Esophagus (tissue), 2 donors: Measurements from ENCODE around the gene USP19. TPM values are rescaled to one million over a fixed set of nuclear protein-coding genes. Genes with fewer than 3 reads are reported as not detected.

Source experiments
- H3K27ac ChIP-seq, 2 donors: one replicate each; pipeline ENCODE4 v1.5.1; 2013; ENCODE audit warnings: low read depth in 2 of 2, mild to moderate bottlenecking in 2 of 2, inconsistent platforms in 1 of 2, low read length in 1 of 2, moderate library complexity in 1 of 2
- H3K27me3 ChIP-seq, 2 donors: one replicate each; pipeline ENCODE4 v1.6.1; 2013; ENCODE audit warnings: low read length in 2 of 2, control low read depth in 1 of 2, mild to moderate bottlenecking in 1 of 2; ENCODE audit not compliant: insufficient read depth in 2 of 2, control insufficient read depth in 1 of 2
- H3K36me3 ChIP-seq, 2 donors: one replicate each; pipeline ENCODE4 v1.6.1; 2013; ENCODE audit warnings: low read length in 1 of 2; ENCODE audit not compliant: control insufficient read depth in 2 of 2, insufficient read depth in 2 of 2
- H3K4me1 ChIP-seq, 2 donors: one replicate each; pipeline ENCODE4 v1.6.1; 2013; ENCODE audit warnings: low read length in 1 of 2; ENCODE audit not compliant: control insufficient read depth in 2 of 2, insufficient read depth in 2 of 2
- H3K4me3 ChIP-seq, 2 donors: one replicate each; pipeline ENCODE4 v1.5.1; 2013; ENCODE audit warnings: low read length in 2 of 2, mild to moderate bottlenecking in 2 of 2, low read depth in 1 of 2, moderate library complexity in 1 of 2
- H3K9me3 ChIP-seq, 2 donors: one replicate each; pipeline ENCODE4 v1.6.1; 2013; ENCODE audit warnings: mild to moderate bottlenecking in 2 of 2, low read depth in 1 of 2, low read length in 1 of 2, moderate library complexity in 1 of 2; ENCODE audit not compliant: control insufficient read depth in 2 of 2, insufficient read depth in 1 of 2
- WGBS, 2 donors: extraction: QIAGEN DNeasy Blood & Tissue Kit; methylation state at CpG; one replicate each; pipeline ENCODE4 v1.1.7; 2013; 5-methylcytosine and 5-hydroxymethylcytosine counted together
- polyA plus RNA-seq, 2 donors: library from polyadenylated mRNA; stranded (reverse); fragments of 200-250 nt; gene quantifications; one replicate each; pipeline ENCODE4 v1.2.3, GENCODE V29; 2013
- donor health status: healthy with polysubstance abuse.
- donor health status: Bipolar disorder and iron deficiency.

USP19 gene
- polyA plus RNA-seq, 2 donors = 17.9 to 19.4 TPM

- Histone ChIP-seq H3K27me3 (no peaks in the 10 kb centered on the region), H3K27ac (no peak overlapping the region), H3K4me1 (no peaks in the 10 kb centered on the region), H3K36me3 (peaks cover 26 to 81% of the 10 kb centered on the region in 2 donors), H3K4me3 (no peak overlapping the region), H3K9me3 (no peaks in the 10 kb centered on the region)
- WGBS, 2 donors = 75 to 77% methylated on average over 6 of the region's 6 CpGs
Observed at GRCh38 chr3:49111347-49111746, 9.3 kb downstream of the USP19 start.

GRCh38 chr3:49110780-49111179 is 9.8 kb downstream of the USP19 start:
- peaks cover 20 to 79% of the 10 kb centered on the region in 2 donors for H3K36me3 ChIP-seq
- H3K27ac ChIP-seq = no peak overlapping the region
- no peaks in the 10 kb centered on the region for H3K27me3 ChIP-seq
- 85 to 86% methylated on average over 13 of the region's 13 CpGs for WGBS, 2 donors
- no peak overlapping the region for H3K4me3 ChIP-seq
- H3K9me3 ChIP-seq = no peaks in the 10 kb centered on the region
- H3K4me1 ChIP-seq = no peaks in the 10 kb centered on the region

GRCh38 chr3:49108346-49108745 is 12.3 kb downstream of the USP19 start:
- Histone ChIP-seq H3K27me3 (no peaks in the 10 kb centered on the region), H3K4me1 (peaks cover 2 to 7% of the 10 kb centered on the region in 2 donors), H3K36me3 (peaks cover 12 to 56% of the 10 kb centered on the region in 2 donors), H3K9me3 (no peaks in the 10 kb centered on the region), H3K27ac (no peak overlapping the region), H3K4me3 (no peak overlapping the region)
- WGBS, 2 donors = 77 to 81% methylated on average over 14 of the region's 14 CpGs

- peaks cover 22 to 45% of the 10 kb centered on the region in 2 donors for H3K36me3 ChIP-seq
- 2% methylated on average over 50 of the region's 50 CpGs for WGBS, 2 donors
Observed at GRCh38 chr3:49104427-49105291, 16.0 kb downstream of the USP19 start, which contains the start of gene QARS1. QARS1 (minus strand) TSS chr3:49104757; CDS start chr3:49104733, 24 bp downstream.

GRCh38 chr3:49104052-49104426 is 16.6 kb downstream of the USP19 start:
- peak overlapping the region; percentile 90 to 96 for H3K27ac ChIP-seq

More at GRCh38 chr3:49104427-49105291, 16.0 kb downstream of the USP19 start, which contains the start of gene QARS1:
- Histone ChIP-seq H3K27me3 (no peaks in the 10 kb centered on the region), H3K4me3 (peak within 1 kb of the TSS; percentile 96 to 98), H3K27ac (peak within 1 kb of the TSS; percentile 90 to 96), H3K9me3 (no peaks in the 10 kb centered on the region), H3K4me1 (peaks cover 5 to 11% of the 10 kb centered on the region in 2 donors)

GRCh38 chr3:49100046-49100615 is 20.5 kb downstream of the USP19 start:
- H3K36me3 ChIP-seq = peaks cover 36 to 45% of the 10 kb centered on the region in 2 donors
- no peak overlapping the region for H3K27ac ChIP-seq
- 92 to 94% methylated on average over 11 of the region's 11 CpGs for WGBS, 2 donors
- H3K4me1 ChIP-seq = peaks cover 5 to 11% of the 10 kb centered on the region in 2 donors
- H3K4me3 ChIP-seq = no peak overlapping the region
- H3K27me3 ChIP-seq = no peaks in the 10 kb centered on the region
- no peaks in the 10 kb centered on the region for H3K9me3 ChIP-seq

More at GRCh38 chr3:49104052-49104426, 16.6 kb downstream of the USP19 start:
- WGBS, 2 donors = 3 to 4% methylated on average over 8 of the region's 8 CpGs
- Histone ChIP-seq H3K9me3 (no peaks in the 10 kb centered on the region), H3K4me1 (peaks cover 5 to 11% of the 10 kb centered on the region in 2 donors), H3K27me3 (no peaks in the 10 kb centered on the region), H3K4me3 (peak overlapping the region; percentile 96 to 98), H3K36me3 (peaks cover 28 to 46% of the 10 kb centered on the region in 2 donors)

- WGBS, 2 donors = 86 to 89% methylated on average over 13 of the region's 13 CpGs
- H3K4me3 ChIP-seq = no peak overlapping the region
- no peaks in the 10 kb centered on the region for H3K9me3 ChIP-seq
- no peaks in the 10 kb centered on the region for H3K27me3 ChIP-seq
- peaks cover 5 to 13% of the 10 kb centered on the region in 2 donors for H3K4me1 ChIP-seq
- H3K27ac ChIP-seq = no peak overlapping the region
- peaks cover 36 to 45% of the 10 kb centered on the region in 2 donors for H3K36me3 ChIP-seq
Observed at GRCh38 chr3:49098910-49099630, 21.6 kb downstream of the USP19 start.

GRCh38 chr3:49098429-49098828 is 22.2 kb downstream of the USP19 start:
- H3K27me3 ChIP-seq = no peaks in the 10 kb centered on the region
- H3K4me3 ChIP-seq = no peak overlapping the region
- no peaks in the 10 kb centered on the region for H3K9me3 ChIP-seq
- 40 to 44% methylated on average over 5 of the region's 5 CpGs for WGBS, 2 donors
- H3K36me3 ChIP-seq = peaks cover 36 to 45% of the 10 kb centered on the region in 2 donors
- no peak overlapping the region for H3K27ac ChIP-seq
- H3K4me1 ChIP-seq = peaks cover 3 to 7% of the 10 kb centered on the region in 2 donors
